ENCODE measurements around the gene TAP1.

Gene TAP1

GRCh38 chr6:32867022-32867477 is 13.5 kb upstream of the TAP1 start:
- H3K4me1 ChIP-seq (ENCODE audit: insufficient read depth, low read length, severe bottlenecking) = peaks cover 32% of the 10 kb centered on the region
- H3F3A ChIP-seq (ENCODE audit: insufficient read depth, low read length) = 0 out of 2 replicates have a peak, but pooled peaks cover 5% of the 10 kb centered on the region
- peak overlapping the region; percentile 95 for H3K27ac ChIP-seq (ENCODE audit: low read depth, low read length, poor library complexity, severe bottlenecking)
- no peaks in the 10 kb centered on the region for H3K27me3 ChIP-seq (ENCODE audit: insufficient read depth, low read length)
- H3K4me2 ChIP-seq (ENCODE audit: low read length) = peak overlapping the region; percentile 70
- H4K20me1 ChIP-seq (ENCODE audit: insufficient read depth, low read length) = no peaks in the 10 kb centered on the region
- no peaks in the 10 kb centered on the region for H3K79me2 ChIP-seq (ENCODE audit: insufficient read depth, low read length)
- no peaks in the 10 kb centered on the region for H3K9me3 ChIP-seq (ENCODE audit: low read length)
- H3K4me3 ChIP-seq (ENCODE audit: low read depth, low read length, poor library complexity, severe bottlenecking) = peak overlapping the region; percentile 31
- no peaks in the 10 kb centered on the region for H3K9me2 ChIP-seq (ENCODE audit: low read depth, low read length)
- no peaks in the 10 kb centered on the region for H3K36me3 ChIP-seq (ENCODE audit: insufficient read depth, low read length)
- peak overlapping the region; percentile 80 for H2AFZ ChIP-seq (ENCODE audit: low read length)
- no peak for TF ChIP-seq EZH2 (IDR thresholded peaks at IDR 0.05; ENCODE audit: borderline replicate concordance, low read length)
- TF ChIP-seq CTCF (IDR thresholded peaks at IDR 0.05; ENCODE audit: low read length) = no peak
- H3K9ac ChIP-seq (ENCODE audit: low read length) = peak overlapping the region; percentile 65

- TF ChIP-seq EZH2 (IDR thresholded peaks at IDR 0.05; ENCODE audit: borderline replicate concordance, low read length) (no peak), CTCF (IDR thresholded peaks at IDR 0.05; ENCODE audit: low read length) (no peak)
- Histone ChIP-seq H3F3A (ENCODE audit: insufficient read depth, low read length) (0 out of 2 replicates have a peak, but pooled peaks cover 5% of the 10 kb centered on the region), H2AFZ (ENCODE audit: low read length) (no peak overlapping the region), H3K36me3 (ENCODE audit: insufficient read depth, low read length) (no peaks in the 10 kb centered on the region; the same call in 1 of the 2 replicates), H3K4me3 (ENCODE audit: low read depth, low read length, poor library complexity, severe bottlenecking) (no peak overlapping the region), H3K4me1 (ENCODE audit: insufficient read depth, low read length, severe bottlenecking) (peaks cover 32% of the 10 kb centered on the region), H4K20me1 (ENCODE audit: insufficient read depth, low read length) (no peaks in the 10 kb centered on the region), H3K9me3 (ENCODE audit: low read length) (no peaks in the 10 kb centered on the region), H3K79me2 (ENCODE audit: insufficient read depth, low read length) (no peaks in the 10 kb centered on the region), H3K4me2 (ENCODE audit: low read length) (peak overlapping the region; percentile 70), H3K27ac (ENCODE audit: low read depth, low read length, poor library complexity, severe bottlenecking) (peak overlapping the region; percentile 95), H3K27me3 (ENCODE audit: insufficient read depth, low read length) (no peaks in the 10 kb centered on the region), H3K9ac (ENCODE audit: low read length) (no peak overlapping the region; the same call in 1 of the 2 replicates), H3K9me2 (ENCODE audit: low read depth, low read length) (no peaks in the 10 kb centered on the region)
These were observed 12.4 kb upstream of the TAP1 start for GRCh38 chr6:32865724-32866443.

- Histone ChIP-seq H3K4me3 (ENCODE audit: low read depth, low read length, poor library complexity, severe bottlenecking) (no peak overlapping the region), H3K9ac (ENCODE audit: low read length) (no peak overlapping the region), H3K36me3 (ENCODE audit: insufficient read depth, low read length) (peaks cover 31% of the 10 kb centered on the region), H3K79me2 (ENCODE audit: insufficient read depth, low read length) (no peaks in the 10 kb centered on the region), H4K20me1 (ENCODE audit: insufficient read depth, low read length) (no peaks in the 10 kb centered on the region), H3K9me2 (ENCODE audit: low read depth, low read length) (no peaks in the 10 kb centered on the region), H3K4me1 (ENCODE audit: insufficient read depth, low read length, severe bottlenecking) (peaks cover 32% of the 10 kb centered on the region), H3K27me3 (ENCODE audit: insufficient read depth, low read length) (no peaks in the 10 kb centered on the region), H2AFZ (ENCODE audit: low read length) (no peak overlapping the region), H3K4me2 (ENCODE audit: low read length) (no peak overlapping the region), H3K9me3 (ENCODE audit: low read length) (no peaks in the 10 kb centered on the region), H3K27ac (ENCODE audit: low read depth, low read length, poor library complexity, severe bottlenecking) (no peak overlapping the region), H3F3A (ENCODE audit: insufficient read depth, low read length) (0 out of 2 replicates have a peak, but pooled peaks cover 3% of the 10 kb centered on the region)
- no peak for TF ChIP-seq EZH2 (IDR thresholded peaks at IDR 0.05; ENCODE audit: borderline replicate concordance, low read length)
- TF ChIP-seq CTCF (IDR thresholded peaks at IDR 0.05; ENCODE audit: low read length) = no peak
These were observed 9.2 kb upstream of the TAP1 start for GRCh38 chr6:32862725-32863124.

All from OCI-LY1 (cell line).